ENCODE results near the gene ARID1A.

DNA sequence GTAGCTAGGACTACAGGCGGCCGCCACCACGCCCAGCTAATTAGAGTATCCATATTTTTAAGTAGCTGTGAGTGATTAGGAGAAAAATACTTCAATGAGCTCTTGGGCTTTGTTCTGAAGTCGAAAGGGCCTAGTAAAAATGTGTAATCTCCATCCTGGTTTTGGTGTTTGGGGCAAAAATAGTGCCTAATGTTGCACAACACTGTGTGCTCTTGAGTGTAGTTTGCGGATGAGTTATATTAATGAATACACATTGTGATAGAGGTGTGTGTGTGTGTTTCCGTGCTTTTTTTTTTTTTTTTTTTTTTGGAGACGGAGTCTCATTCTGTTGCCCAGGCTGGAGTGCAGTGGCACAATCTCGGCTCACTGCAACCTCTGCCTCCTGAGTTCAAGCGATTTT lies 6.3 kb upstream of the ARID1A start:
- TF ChIP-seq POLR2A (IDR thresholded peaks at IDR 0.05) (no peak), CTCF (IDR thresholded peaks at IDR 0.05) (no peak), EP300 (IDR thresholded peaks at IDR 0.05) (no peak), POLR2AphosphoS5 (IDR thresholded peaks at IDR 0.05) (no peak)

Data from stomach (tissue), 4 donors.